Globus pallidus (tissue), 1 donor: ENCODE measurements around the gene XPO4.
"Not testable (repeated sequence)": the region's sequence is repeated elsewhere in the genome, so short reads cannot be mapped to it uniquely, and the experiment has no call there.

Source experiments
- DNase-seq: peaks from one replicate; pipeline ENCODE4 v3.0.0-alpha.2; 2015; ENCODE audit warnings: low spot score

The XPO4 gene

GRCh38 chr13:20787180-20787579 lies 115.4 kb downstream of the XPO4 start:
- DNase-seq: no peak

- DNase-seq: no peak
Observed at GRCh38 chr13:20782116-20782708, 120.3 kb downstream of the XPO4 start.

DNA sequence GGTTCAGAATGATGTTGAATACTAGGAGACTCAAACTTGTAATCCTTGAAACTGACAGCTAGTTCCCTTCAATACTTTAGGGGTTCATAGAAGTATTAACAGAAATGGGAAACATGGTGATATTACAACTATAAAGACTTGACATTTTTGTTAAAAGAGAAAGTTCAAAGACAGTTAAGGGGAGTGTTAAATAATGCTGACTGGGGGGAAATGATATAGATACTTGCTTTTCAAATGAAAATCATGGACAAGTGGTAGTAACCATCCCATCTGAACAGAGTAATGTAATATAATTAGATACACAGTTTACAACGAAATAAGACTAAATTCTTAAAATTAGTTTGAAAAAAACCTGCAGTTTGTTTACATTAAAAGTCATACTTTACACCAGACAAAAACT lies 122.2 kb downstream of the XPO4 start:
- no peak for DNase-seq

GRCh38 chr13:20779405-20779804 lies 123.1 kb downstream of the XPO4 start:
- no peak for DNase-seq

DNA sequence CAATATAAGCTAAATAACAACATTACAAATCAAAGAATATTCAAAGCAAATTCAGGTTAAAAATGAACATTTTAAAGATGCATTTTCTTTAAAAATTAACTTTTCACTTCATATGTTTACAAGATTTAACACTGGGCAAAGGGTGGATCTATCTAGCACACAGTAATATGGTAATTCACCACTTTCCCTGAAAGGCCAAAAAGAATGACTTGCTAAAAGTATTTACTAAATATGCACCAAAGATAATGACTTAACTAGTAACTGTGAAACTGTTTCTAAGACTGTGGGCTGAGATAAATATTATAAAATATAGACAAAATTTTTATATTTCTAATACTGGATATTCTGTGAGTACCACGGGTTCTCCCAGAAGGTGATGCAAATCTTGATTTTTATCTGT lies 124.2 kb downstream of the XPO4 start:
- no peak for DNase-seq

DNA sequence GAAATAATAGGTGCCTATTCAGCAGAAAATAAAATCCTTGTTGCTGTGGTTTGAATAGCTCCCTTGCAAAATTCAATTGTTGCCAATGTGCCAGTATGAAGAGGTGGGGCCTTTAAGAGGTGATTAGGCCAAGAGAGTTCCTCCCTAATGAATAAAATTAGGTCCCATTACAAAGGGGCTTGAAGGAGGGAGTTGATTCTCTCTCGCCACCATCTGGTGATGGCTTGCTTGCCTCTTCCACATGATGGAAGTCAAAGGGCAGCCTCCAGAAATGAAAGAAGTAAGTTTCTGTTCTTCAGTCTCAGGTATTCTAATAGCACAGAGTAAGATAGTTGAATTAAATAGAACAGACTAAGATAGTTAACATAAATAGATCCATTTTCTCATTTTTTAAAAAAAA lies 125.8 kb downstream of the XPO4 start:
- DNase-seq: no peak

DNA sequence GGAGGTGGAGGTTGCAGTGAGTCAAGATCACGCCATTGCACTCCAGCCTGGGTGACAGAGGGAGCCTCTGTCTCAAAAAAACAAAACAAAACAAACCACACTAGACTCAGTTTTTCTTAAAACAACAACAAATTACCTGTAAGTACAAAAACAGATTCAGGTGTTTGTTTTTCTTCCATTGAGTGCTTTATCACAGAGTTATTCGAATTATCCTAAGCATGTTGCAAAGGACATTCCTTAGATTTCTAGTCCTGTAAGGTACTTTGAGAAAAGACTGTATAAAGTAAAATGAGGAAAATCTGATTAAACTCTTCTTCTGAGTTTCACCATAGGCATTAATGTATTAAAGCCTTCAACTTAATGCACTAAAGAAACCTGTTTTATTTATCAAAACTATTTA lies 126.6 kb downstream of the XPO4 start:
- DNase-seq: no peak

DNA sequence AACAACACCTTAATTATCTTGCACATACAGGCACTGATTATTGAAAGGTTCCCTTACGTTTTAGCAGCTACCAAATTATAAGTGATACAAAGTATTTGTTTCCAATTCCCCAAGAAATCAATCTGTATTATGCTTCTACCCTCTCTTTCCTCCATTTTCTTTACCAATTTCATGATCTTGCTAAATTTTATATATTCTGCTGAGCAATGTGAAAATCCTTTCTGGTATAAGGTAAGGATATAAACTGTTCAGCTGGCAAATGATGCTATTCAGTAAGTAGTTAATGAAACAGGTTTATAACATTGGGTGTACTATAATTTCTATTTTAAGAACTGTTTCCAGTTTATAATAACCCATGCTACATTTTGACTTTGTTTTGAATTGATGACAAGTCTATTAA lies 127.8 kb downstream of the XPO4 start:
- DNase-seq: no peak

DNA sequence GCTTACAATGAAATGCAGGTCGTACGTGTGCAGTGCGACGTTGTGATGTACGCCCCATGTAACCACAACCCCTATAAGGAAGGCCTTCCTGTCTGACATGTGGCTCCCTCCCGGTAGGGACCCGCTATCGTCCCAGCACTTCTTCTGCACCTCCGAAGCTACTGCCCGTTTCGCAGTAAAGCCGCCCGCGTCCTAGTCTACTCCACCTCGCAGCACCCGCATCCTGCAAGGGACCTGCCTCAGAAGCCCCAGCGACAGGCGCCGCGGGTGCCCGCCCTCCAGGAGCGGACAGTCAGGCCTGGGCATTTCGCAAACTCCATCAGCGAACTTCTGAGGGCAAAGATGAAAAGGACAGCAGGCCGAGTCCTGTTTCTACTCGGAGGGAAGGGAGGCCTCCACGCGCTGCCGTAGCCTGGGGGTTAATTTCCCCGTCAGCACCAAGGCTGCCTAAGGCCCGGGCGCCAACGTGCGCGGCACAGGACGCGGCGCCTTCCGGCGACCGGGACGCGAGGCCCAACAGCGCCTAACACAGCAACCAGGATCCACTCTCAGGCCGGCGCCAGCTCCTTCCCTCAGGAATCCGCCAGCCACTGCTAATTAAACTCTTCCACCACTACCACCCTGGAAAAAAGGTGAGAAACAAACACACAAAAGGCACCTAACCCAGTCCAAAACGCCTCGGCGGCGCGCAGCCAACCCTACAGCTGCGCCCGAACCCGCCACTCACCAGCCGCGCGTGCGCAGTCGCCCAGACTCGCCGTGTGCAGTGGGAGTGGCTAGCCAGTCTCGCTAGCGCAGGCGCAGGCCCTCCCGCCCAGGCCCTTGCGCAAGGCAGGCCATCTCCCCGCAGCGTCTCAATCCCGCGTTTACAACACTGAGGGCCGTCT lies 129.1 kb downstream of the XPO4 start, which contains the start of gene EEF1AKMT1:
EEF1AKMT1 (minus strand) TSS at position 768 of the 887 bp plus-strand sequence. CDS start 16,363 bp downstream, outside the sequence.
- peak; percentile 86 for DNase-seq

DNA sequence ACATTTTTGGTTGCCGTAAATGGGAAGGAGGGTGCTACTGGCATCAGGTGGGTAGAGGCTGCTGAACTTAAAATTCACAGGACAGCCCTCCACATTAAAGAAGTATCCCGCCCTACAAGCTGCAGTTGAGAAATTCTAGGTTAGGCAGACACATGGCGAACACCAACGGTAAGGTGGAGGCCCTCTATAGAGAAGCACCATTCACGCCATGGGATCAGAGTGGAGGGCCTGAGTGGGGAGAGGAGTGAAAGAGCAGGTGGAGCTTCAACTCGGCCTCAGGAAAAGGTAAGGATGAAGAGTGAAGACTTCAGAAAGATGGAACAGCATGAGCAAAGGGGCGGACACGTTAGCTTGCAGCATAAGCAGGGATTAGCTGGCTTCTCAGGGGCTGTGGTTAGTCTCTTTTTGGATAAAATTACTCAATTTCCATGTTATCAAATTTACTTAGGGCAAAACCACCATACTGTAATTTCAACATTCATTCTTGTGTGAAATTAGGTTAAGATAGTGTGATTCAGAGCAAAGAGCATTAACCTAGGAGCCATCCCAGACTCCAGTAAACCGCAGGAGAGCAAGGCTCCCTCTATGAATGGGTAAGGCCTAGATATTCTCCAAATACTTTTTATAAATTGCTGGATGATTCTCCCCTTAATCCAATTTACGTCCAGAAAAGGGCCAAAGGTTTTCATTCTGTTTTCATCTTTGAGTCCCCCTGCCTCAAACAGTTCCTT lies 130.0 kb downstream of the XPO4 start:
- no peak for DNase-seq

DNA sequence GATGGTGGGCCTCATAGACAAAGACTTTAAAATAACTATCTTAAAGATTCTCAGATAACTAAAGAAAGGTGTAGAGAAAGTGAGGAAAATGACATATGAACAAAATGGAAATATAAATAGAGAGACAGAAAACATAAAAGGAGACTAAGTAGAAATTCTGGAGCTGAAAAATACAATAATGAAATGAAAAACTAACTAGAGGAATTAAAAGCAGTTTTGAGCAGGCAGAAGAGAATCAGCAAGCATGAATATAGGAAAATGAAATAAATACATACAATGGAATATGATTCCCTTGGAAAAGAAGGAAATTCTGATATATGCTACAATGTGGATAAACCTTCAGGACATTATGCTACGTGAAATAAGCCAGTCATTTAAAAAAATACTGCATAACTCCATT lies 132.7 kb downstream of the XPO4 start:
- DNase-seq: no peak

DNA sequence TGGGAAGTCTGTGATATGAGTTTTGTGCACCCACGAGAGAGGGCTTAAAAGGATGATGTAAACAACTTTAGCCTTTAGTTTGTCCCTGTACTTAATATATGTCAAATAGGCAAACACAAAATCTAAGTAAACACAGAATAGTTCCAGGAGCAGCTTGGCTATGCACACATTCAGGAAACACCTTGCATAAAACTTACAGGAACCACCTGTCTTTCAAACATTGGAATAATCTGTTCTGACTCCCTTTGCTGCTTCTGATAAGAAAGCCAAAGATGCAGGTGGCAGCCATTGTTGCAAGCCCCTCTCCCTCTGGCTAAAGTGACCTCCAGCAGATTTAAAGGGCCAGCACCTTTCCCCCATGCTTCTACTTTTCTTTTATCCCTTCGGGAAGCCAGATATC lies 133.5 kb downstream of the XPO4 start:
- DNase-seq: no peak

- DNase-seq: no peak
Observed at GRCh38 chr13:20767309-20767943, 135.1 kb downstream of the XPO4 start.

DNA sequence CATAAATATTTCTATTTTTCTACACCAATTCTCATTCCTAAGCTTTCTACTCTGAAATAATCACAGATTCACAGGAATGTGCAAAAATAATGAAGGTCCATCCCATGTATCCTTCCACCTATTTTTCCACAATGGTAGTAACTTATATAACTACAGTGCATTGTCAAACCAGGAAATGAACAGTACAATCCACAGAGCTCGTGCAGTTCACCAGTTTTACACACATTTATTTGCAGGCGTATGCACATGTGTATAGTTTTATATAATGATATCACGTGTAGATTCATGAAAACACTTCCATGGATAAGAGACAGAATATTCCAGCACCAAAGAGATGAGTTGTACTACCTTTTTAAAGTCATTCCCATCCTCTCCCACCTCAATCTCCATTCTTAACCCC lies 141.7 kb downstream of the XPO4 start:
- no peak for DNase-seq

DNA sequence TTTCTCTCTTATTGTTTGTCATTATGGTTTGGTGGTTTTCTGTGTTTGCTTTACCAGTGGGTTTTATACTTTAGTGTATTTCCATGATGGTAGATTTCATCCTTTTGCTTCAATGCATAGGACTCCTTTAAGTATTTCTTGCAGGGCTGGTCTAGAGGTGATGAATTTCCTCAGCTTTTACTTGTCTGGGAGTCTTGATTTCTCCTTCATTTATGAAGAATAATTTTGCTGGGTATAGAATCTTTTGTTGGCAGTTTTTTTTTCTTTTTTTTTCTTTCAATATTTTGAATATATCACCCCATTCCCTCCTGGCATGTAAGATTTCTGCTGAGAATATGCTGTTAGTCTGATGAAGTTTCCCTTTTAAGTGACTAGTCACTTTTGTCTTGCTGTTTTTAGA lies 148.5 kb downstream of the XPO4 start:
- no peak for DNase-seq

DNA sequence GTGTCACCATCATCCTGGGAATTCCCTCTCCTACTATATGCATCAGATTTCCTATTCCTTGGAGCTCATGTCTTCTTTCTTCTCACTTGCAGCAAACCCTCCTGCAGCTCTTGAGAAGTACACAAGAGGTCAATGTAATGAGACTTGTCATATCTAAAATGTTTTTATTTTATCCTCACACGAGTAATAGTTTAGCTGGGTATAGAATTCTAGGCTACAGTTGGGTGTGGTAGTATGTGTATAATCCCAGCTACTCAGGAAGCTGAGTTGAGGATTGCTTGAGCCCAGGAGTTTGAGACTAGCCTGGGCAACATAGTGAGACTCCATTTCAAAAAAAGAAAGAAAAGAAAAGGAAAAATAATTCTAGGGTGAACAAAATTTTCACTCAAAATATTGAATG lies 153.2 kb downstream of the XPO4 start:
- no peak for DNase-seq

- not testable (repeated sequence) for DNase-seq
Observed at GRCh38 chr13:20743830-20744404, 158.6 kb downstream of the XPO4 start.

GRCh38 chr13:20740021-20740420 lies 162.5 kb downstream of the XPO4 start:
- no peak for DNase-seq

DNA sequence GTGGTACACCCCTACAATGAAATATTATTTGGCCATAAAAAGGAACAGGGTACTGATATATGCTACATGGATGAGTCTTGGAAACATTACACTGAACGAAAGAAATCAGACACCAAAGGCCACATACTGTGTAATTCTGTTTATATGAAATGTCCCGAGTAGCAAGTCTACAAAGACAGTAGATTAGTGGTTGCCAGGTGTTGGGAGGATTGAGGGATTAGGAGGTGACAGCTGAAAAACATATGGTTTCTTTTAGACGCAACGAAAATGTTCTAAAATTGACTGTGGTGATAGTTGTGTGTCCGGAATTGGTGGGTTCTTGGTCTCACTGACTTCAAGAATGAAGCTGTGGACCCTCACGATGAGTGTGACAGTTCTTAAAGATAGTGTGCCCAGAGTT lies 163.9 kb downstream of the XPO4 start:
- DNase-seq: no peak

GRCh38 chr13:20729633-20730585 lies 172.6 kb downstream of the XPO4 start:
- no peak for DNase-seq
